SW480 (cell line): ENCODE measurements around the gene ETFB.
"Not testable (repeated sequence)": the region's sequence is repeated elsewhere in the genome, so short reads cannot be mapped to it uniquely, and the experiment has no call there.

Experiments
- DNase-seq: peaks from one replicate; pipeline ENCODE4 v3.0.0-alpha.2; 2016; ENCODE audit warnings: low spot score

ETFB gene

DNA sequence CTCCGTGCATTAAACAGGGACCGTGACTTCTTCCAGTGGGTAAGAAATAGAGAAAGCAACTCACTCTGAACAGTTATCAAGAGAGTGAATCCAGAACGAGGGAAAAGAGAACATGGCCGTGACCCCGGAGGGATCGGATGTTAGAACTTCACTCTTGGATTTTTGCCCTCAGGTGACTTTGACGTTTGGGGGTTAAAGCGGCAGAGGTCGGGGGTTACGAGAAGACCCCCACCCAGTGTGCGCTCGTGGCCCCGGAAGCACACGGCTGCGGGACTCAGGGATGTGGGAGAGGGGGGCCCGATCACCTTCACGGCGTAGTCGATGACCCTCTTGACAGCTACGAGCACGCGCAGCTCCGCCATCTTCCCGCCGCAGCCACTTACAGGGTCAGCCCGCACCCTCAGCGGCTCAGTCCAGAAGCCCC is at the start of gene ETFB:
TSS of gene ETFB (minus strand) at position 424 of the 424 bp plus-strand sequence. CDS start at position 362, 62 bp downstream.
- no peak for DNase-seq

DNA sequence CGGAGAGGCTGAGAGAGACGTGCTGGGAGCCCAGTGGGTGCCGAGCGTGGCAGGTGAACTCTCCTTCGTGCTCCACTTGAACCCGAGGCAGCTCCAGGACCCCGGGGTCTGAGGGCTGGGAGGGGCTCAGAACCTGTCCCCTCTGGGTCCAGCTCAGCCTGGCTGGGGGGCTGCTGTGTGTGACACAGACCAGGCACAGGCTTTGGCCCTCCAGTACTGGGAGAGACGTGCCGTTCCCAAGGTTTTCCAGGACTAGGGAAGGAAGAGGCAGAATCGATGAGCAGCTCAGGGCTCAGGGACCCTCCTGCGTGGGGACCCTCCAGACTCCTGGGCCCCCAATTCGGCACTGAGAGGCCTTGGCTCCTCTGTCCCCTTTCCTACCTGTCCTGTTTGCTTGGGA is 49.0 kb upstream of the ETFB start:
- no peak for DNase-seq

DNA sequence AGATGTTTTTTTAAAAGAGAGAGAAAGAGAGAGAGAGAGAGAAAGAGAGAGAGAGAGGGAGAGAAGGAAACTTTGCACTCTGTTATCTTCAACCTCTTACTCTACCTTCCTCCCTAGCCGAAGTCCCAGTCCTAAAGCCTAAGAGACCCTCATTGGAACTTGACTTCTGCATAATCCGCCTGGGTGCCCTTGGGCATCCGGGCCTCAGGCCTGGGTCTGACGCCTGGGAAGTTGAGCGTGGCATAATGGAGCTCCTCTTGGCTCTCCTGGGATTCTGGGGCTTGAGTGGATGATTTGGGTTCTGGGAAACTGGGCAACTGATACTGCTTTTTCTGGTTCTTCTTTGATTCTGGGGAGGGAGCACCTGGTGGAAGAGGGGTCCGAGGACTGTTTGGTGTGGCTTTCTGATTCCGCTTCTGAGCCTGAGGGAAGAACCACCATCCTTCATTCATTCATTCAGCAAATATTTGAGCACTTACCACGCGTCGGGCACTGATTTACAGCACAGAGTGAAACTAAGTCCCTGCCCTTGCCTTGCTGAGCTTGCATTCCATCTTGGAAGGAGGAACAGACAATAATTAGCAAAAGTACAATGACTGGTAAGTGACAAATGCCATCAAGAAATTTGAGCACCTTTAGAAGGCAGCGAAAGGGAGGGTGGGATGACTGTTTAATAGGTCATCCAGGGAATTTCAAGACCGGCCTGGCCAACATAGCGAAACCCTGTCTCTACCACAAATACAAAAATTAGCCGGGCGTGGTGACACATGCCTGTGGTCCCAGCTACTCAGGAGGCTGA is 45.0 kb upstream of the ETFB start:
- no peak for DNase-seq

DNA sequence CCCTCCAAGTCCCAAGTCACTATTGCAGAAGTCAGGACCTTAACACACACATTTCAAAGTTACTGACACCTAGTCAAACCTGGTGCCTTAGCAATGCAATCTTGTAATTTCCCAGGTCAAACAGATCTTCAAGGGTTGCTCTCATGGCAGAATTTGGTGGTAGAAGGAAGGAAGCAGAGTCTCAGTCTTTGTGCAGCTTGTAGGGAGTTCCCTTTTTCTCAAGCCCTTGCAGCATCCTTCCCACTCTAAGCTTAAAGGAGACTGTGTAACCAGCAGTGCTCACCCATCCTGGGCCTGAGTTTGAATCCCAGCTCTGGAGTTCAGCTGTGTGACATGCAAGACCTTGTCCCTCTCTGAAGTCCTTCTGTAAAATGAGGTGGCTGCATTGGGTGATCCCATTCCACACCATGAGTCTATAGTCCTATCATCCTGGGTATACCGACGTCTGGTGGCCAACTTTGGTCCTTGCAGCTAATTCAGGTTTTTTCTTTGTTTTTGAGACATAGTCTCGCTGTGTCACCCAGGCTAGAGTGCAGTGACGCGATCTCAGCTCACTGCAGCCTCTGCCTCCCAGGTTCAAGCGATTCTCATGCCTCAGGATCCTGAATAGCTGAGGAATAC is 41.4 kb upstream of the ETFB start:
- DNase-seq = peak; percentile 68

DNA sequence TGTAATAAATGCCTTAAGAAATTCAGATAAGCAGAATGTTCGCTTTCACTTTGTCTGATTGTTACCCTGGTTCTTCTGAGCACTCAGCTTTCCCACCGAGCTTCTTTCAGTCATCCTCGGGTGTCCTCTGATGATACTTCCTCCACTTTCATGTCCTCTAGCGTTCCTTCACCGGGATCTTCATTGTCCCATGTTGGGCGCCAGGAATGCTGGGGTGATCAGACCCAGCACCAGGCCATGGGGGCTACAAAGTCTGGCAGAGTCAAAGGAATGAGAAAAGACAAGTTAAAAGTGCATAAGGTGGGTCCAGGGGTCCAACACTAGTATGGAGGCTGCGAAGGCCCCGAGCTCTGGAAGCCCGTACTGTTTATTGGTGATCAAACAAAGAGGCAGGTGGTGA is 35.9 kb upstream of the ETFB start:
- DNase-seq = no peak

DNA sequence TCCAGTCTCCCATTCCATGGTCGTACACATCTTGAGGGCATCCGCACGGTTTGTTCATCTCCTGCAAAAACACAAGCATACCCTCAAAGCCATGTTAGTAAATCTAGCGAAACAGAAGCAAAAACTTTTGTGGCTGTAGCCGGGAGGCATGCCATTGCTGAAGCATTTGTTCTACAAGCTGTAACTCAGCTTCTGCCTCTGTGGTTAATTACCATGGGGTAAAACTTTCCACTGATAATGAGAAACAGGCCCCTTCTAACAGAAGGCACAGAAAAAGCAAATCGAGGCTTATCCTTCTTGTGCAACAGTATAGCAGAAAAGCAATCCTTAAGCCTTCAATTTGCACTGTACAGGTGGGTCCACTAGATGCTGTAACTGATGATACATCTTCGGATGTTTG is 33.7 kb upstream of the ETFB start:
- DNase-seq = not testable (repeated sequence)

DNA sequence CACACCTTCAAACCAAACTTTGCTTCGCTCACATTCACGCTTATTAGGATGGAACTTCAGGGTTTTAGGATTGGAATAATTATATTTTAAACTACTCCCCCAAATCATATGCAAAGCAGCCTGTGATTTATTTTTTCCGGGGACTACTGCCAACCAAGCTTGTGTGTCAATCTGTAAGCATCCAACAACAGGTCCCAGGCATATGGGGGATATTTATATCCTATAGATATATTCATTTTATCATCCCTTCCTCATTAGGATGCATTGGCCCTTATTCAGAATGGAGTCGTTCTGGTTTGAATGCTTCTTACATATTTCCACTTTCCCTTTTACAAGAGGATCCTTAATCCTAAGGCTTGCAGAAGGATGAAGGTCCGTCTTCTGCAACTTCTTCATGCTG is 33.0 kb upstream of the ETFB start:
- DNase-seq = no peak

DNA sequence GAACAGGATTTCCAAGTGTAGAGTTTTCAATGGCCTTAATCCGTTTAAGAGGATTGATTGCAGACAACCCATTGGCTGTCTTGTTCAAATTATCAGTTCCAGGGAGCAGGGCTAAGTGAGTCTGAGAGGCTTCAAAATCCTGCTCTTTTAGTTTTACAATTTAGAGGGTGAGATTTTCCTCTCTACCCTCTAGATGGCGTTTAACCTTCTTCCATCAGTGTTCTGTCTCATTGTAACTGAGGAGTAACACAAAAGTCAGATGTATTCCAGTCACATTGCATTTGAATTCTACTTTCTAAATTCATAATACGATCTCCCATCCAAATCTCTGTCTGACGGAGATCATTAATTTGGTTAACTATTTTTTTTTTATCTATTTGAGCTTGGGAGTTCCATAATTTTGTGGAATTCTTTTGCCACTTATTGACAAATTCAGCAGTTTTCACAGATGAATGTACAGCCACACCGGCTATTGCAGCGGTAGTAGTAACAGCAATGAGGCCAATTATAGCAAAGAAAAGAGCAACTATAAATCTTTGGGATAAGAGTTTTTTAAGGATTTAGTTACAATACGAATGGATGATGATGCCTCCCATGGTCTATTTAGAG is 32.0 kb upstream of the ETFB start:
- peak; percentile 67 for DNase-seq

DNA sequence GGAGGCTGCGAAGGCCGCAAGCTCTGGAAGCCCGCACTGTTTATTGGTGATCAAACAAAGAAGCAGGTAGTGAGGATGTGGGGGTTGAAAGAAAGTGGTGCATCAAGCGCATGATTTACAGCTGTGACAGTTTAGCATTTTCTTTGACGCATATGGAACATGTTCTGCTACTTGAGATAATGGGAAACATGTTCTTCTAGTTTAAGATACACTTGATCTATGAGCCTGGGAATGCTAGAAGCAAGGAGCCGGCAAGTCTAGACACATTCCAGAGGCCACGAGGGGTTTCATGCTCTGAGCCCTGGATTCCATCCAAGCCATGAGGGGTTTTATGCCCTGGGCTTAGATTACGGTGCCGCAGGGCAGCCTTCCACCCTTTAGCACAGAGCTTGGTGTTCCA is 31.3 kb upstream of the ETFB start:
- not testable (repeated sequence) for DNase-seq

DNA sequence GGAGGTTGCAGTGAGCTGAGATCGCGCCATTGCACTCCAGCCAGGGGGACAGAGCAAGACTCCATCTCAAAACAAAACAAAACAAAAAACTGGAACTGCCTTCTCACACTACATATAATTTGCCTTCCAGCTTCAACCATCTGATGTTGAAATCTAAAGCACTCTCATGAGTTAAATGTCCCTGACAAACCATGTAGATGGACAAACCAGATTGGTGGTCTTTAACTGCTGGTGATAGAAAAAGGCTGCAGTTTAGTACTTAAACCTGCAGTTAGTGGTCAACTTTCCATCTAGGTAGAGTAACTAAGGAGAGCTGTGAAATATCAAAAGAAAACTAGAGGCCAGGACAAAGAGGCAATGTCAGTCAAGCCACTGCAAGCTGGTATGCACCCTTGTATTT is 30.0 kb upstream of the ETFB start:
- DNase-seq = no peak

DNA sequence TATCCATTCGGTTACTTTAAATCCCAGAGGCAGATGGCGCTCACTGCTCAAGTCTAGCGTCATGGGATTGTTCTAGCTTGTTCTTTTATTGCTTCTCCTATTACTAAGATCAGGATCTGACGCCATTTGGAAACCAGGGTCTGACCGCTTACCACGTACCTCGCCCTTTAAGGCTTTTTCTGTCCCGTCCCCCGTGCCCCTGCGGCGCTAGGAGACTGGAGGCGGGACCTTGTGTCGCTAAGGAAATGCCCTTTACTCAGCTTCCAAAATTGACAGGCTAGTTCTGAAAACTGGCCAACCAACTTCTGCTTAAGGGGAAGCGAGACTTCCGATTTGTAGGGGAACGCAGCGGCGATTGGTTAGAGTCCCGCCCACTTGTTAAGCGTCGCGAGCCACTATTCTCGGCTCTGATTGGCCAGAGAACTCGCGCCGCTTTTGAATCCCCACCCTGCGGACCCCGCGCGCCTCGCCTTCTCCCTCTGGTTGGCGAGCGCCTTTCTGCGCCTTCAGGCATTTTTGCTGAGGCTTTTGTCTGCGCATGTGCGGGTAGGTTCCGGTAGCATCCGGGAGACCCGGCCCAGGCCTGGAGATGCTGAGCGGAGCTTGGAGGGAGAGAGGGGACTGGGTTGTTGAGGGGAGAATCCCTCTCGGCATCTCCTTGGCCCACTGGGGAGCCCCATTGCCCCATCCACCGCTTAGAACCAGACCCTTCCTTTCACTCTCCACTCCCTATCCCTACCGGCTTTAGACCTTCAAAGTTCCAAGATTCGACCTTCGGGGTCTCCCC is 28.1 kb upstream of the ETFB start:
- peak; percentile 100 for DNase-seq

DNA sequence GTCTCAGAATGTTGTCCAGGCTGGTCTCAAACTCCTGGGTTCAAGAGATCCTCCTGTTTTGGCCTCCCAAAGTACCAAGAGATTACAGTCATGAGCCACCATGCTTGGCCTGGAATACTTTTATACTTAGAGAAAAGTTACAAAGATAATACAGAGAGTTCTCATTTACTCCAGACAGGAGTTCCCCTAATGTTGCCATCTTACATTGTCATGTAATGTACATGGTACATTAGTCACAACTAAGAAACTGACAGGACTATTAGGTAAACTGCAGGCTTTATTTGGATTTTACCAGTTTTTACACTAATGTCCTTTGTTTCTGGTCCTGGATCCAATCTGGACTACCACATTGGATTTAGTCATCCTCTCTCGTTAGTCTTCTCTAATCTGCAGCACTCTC is 26.5 kb upstream of the ETFB start:
- DNase-seq = no peak

DNA sequence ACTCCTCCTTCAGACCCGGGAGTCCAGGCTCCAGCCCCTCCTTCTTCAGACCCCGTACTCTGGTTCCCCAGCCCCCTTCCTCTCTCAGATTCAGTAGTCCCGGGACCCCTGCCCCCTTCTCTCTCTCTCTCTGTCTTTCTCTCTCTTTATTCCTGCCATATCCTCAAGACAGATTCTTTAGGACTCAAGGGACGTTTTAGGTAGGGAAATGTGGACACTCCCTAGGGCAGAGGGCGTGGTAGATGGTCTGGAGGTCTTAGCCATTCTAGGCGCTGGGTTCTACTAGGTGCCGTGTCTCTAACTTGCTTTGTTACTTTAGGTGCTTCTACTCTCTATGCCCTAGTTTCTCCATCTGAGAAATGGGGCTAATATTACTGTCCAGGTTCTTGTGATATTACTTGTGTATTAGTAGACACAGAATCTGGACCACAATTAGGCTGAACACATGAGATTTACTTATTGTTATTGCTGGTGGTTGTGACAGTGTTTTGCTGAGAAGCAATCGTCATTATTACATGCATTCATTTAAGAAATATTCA is 25.0 kb upstream of the ETFB start:
- no peak for DNase-seq

DNA sequence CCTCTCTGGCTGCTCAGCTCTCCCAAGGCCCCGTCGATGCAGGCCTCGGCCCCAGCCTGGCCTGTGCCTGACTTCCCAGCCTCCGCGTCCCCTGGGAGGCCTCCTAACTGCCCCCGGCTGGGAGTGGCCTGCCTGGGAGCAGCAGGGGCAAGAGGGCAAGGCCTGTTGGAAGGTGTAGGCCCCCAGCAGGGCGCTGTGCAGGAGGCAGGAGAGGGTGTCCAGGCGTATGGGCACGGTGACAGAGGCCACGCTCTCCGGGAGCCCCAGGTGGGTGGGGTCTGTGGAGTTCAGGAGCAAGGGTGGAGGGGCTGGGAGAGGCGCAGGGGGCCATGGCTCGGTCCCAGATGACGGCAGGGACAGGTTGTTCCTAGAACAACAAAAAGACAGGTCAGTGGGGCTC is 23.0 kb upstream of the ETFB start:
- DNase-seq = no peak

DNA sequence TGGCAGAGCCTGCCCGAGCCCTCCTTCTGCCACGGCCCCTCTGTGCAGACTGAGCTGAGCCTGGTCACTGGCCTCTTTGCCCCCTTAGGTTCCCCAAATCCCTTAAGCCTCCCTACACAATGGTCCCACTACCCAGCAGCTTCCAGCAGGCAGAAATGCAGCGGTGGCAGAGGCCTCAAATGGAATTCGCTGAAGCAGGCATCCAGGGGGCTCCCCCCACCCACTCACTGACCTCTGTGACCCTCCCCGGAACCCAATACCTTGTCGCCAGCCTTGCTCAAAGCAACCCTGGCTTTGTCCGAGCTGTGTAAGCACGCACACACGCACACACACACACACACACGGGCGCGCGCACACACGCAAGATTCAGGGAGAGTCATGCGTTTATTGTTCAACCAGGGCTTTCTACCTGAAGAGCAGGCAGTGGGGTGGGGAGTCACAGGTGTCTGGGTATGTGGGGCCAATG is 21.8 kb upstream of the ETFB start, which contains the start of gene LIM2:
TSS of gene LIM2 (minus strand) at position 51 of the 466 bp plus-strand sequence. CDS start 531 bp downstream, outside the sequence.
- DNase-seq = no peak

DNA sequence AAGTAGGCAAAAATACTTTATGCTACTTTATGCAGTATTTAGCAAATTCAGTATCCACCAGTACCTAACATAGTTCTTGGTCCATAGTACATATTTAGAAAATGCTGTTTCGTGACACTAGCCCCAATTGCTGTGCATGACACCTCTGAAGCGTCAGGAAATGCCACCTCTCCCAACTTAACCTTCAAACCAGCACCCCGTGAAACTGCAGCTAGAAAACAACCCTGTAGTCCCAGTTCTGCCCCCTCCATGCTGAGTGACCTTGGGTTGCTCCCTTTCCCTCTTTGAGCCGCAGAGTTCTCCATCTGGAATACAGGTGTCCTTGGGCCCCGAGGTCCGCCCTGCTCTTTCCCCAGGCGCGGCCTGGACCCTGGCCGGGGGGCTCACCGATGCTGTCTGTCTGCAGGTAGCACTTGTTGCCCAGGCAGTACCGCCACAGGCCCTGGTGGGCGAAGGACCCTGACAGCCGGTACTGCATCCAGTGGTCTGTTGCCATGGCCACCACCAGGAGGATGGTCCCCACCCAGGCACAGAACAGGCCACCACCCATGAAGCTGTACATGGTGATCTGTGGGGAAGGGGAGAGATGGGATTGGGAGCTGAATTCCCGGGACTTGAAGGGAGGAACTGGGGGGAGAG is 20.8 kb upstream of the ETFB start:
- no peak for DNase-seq

DNA sequence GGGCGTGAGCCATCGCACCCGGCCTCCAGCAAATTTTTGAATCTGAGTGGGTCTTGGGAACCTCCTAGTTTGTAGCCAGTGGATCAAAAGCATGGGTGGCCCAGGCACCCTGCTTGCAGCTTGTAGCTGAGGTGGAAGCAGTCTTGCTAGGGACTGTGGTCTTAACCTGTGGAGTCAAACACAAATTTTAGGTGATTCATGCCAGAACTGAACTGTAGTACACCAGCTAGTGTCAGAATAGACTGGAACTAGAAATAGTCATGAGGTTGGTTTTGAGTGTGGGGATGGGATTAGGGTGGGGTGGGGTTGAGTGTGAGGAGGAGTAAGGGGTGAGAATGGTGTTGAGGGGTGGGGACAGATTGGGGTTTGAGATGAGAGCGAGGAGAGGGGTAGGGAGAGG is 15.8 kb upstream of the ETFB start:
- DNase-seq = no peak

DNA sequence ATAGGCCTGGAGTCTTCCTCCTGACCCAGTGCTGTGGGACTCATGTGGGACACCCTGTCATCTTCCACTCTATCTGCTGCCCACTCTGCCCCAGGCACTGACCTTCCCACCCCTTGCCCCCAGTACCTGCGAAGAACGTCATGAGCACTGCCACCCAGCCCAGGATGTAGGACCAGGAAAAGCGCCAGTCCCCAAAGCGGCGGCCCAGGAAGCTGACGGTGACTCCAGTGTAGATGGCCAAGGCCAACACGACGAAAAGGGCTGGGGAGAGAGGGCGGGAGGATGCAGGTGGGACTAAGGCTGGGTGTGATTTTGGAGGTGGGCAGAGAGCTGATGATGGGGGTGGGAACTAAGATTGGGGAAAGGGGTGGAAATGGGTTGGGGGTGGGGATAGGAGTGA is 14.2 kb upstream of the ETFB start:
- no peak for DNase-seq

DNA sequence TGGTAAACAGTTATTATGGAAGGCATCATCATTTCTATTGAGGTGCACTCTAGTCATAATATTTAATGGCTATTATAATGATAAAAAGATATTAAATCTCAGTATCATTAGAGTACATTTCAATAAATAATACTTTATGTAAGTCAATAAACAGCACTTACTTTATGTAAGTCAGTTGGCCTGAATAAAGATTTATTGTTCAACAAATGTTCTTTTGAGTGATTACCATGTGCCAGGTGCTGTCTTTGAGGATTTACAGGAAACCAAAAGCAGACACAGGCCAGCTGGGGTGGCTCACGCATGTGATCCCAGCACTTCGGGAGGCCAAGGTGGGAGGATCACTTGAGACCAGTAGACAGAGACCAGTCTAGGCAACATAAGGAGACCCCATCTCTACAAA is 11.2 kb upstream of the ETFB start:
- DNase-seq = no peak

DNA sequence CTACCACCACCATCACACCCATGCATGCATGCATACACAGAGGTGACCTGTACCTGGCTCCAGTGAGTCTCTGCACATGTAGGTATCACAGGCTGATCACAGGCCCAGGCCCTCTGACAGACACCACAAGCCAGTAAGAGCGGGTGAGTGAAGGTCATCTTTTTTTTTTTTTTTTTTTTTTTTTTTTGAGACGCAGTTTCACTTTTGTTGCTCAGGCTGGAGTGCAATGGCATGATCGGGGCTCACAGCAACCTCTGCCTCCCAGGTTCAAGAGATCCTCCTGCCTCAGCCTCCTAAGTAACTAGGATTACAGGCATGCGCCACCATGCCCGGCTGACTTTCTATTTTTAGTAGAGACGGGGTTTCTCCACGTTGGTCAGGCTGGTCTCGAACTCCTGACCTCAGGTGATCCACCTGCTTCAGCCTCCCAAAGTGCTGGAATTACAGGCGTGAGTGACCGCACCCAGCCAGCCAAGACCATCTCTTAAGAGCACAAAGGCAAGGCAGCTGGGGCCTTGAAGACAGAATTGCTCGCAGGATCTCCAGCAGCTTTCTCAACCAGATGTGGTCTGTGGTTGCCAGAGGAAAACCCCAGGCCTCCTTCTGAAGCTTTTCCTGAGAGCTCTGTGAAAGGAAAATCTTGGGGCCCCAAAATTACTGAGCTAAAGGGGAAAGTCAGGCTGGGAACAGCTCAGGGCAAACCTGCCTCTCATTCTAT is 9.5 kb upstream of the ETFB start:
- DNase-seq = no peak
